WTC11 (cell line): ENCODE data around the gene NBEA.

Experiments used
- ELF4 ChIP-seq: sonication (generic); formaldehyde crosslinking; IDR thresholded peaks from 2 replicates; pipeline ENCODE4 v1.8.1; 2022; ENCODE audit warnings: low read depth, mild to moderate bottlenecking, moderate library complexity, missing genetic modification reagents
- TCF7 ChIP-seq: sonication (generic); formaldehyde crosslinking; IDR thresholded peaks from 2 replicates; pipeline ENCODE4 v1.8.0; 2022; ENCODE audit warnings: mild to moderate bottlenecking, low read depth, missing genetic modification reagents, moderate library complexity
- TEAD4 ChIP-seq: sonication (generic); formaldehyde crosslinking; IDR thresholded peaks from 2 replicates; pipeline ENCODE4 v1.8.0; 2022; ENCODE audit warnings: mild to moderate bottlenecking, missing genetic modification reagents
- ZNF121 ChIP-seq: sonication (generic); formaldehyde crosslinking; IDR thresholded peaks from 2 replicates; pipeline ENCODE4 v1.8.0; 2023; ENCODE audit warnings: missing genetic modification reagents
- TF ChIP-seq, protein P1 (sequence below): sonication (generic); formaldehyde crosslinking; IDR thresholded peaks from 2 replicates; pipeline ENCODE4 v1.8.1; 2023; ENCODE audit warnings: mild to moderate bottlenecking, moderate library complexity, missing genetic modification reagents
- TF ChIP-seq, protein P2 (sequence below): fragments of 200-600 bp; IDR thresholded peaks from 2 replicates; pipeline ENCODE4 v1.8.0; 2022; ENCODE audit warnings: antibody characterized with exemption
- TF ChIP-seq, protein P3 (sequence below): sonication (generic); formaldehyde crosslinking; IDR thresholded peaks from 2 replicates; pipeline ENCODE4 v1.8.1; 2022; ENCODE audit warnings: mild to moderate bottlenecking, moderate library complexity, missing genetic modification reagents
- TF ChIP-seq, protein P4 (sequence below): sonication (generic); formaldehyde crosslinking; conservative IDR thresholded peaks from 2 replicates; pipeline ENCODE4 v1.8.1; 2022; ENCODE audit warnings: mild to moderate bottlenecking, missing genetic modification reagents

DNA sequence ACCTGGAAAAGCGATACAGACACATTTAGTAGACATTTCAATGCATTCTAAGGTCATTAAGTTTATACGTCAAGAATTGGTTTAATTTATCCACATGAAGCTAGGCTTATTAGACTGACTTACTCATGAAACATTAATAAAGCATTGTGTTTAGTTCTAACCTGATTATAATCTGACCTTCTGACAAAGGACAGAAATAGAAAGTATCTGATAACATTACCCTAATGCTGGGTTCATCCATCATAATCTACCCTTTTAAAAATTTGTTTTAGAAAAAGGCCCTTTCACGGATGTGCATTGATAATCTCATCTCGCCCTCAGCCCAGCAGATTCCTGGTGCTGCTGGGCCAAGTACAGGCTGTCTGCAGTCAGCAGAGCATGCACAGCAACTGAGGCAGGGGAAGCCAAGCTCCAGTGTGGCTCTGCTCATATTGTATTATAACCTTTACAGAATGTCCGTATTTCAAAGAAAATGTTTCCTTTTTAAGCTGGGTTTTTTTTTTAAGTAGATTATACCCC lies 676.6 kb downstream of the NBEA start:
- TF ChIP-seq, protein P1, sequence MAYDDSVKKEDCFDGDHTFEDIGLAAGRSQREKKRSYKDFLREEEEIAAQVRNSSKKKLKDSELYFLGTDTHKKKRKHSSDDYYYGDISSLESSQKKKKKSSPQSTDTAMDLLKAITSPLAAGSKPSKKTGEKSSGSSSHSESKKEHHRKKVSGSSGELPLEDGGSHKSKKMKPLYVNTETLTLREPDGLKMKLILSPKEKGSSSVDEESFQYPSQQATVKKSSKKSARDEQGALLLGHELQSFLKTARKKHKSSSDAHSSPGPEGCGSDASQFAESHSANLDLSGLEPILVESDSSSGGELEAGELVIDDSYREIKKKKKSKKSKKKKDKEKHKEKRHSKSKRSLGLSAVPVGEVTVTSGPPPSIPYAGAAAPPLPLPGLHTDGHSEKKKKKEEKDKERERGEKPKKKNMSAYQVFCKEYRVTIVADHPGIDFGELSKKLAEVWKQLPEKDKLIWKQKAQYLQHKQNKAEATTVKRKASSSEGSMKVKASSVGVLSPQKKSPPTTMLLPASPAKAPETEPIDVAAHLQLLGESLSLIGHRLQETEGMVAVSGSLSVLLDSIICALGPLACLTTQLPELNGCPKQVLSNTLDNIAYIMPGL (CRISPR knock-in tag) = no peak
- TF ChIP-seq, protein P2, sequence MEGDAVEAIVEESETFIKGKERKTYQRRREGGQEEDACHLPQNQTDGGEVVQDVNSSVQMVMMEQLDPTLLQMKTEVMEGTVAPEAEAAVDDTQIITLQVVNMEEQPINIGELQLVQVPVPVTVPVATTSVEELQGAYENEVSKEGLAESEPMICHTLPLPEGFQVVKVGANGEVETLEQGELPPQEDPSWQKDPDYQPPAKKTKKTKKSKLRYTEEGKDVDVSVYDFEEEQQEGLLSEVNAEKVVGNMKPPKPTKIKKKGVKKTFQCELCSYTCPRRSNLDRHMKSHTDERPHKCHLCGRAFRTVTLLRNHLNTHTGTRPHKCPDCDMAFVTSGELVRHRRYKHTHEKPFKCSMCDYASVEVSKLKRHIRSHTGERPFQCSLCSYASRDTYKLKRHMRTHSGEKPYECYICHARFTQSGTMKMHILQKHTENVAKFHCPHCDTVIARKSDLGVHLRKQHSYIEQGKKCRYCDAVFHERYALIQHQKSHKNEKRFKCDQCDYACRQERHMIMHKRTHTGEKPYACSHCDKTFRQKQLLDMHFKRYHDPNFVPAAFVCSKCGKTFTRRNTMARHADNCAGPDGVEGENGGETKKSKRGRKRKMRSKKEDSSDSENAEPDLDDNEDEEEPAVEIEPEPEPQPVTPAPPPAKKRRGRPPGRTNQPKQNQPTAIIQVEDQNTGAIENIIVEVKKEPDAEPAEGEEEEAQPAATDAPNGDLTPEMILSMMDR = no peak
- TF ChIP-seq ELF4 = no peak
- no peak for TF ChIP-seq TCF7
- TF ChIP-seq, protein P3, sequence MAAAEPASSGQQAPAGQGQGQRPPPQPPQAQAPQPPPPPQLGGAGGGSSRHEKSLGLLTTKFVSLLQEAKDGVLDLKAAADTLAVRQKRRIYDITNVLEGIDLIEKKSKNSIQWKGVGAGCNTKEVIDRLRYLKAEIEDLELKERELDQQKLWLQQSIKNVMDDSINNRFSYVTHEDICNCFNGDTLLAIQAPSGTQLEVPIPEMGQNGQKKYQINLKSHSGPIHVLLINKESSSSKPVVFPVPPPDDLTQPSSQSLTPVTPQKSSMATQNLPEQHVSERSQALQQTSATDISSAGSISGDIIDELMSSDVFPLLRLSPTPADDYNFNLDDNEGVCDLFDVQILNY (CRISPR knock-in tag) = no peak
- TF ChIP-seq ZNF121 (CRISPR knock-in tag) = no peak
- TF ChIP-seq, protein P4, sequence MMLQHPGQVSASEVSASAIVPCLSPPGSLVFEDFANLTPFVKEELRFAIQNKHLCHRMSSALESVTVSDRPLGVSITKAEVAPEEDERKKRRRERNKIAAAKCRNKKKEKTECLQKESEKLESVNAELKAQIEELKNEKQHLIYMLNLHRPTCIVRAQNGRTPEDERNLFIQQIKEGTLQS = no peak
- no peak for TF ChIP-seq TEAD4
